ENCODE data around the gene FUT3. TPM values are rescaled to one million over a fixed set of nuclear protein-coding genes. Genes with fewer than 3 reads are reported as not detected.

FUT3 gene
- total and polyA plus RNA-seq, 2 experiments from 2014 or later = 0.45 TPM; not detected in 1

DNA sequence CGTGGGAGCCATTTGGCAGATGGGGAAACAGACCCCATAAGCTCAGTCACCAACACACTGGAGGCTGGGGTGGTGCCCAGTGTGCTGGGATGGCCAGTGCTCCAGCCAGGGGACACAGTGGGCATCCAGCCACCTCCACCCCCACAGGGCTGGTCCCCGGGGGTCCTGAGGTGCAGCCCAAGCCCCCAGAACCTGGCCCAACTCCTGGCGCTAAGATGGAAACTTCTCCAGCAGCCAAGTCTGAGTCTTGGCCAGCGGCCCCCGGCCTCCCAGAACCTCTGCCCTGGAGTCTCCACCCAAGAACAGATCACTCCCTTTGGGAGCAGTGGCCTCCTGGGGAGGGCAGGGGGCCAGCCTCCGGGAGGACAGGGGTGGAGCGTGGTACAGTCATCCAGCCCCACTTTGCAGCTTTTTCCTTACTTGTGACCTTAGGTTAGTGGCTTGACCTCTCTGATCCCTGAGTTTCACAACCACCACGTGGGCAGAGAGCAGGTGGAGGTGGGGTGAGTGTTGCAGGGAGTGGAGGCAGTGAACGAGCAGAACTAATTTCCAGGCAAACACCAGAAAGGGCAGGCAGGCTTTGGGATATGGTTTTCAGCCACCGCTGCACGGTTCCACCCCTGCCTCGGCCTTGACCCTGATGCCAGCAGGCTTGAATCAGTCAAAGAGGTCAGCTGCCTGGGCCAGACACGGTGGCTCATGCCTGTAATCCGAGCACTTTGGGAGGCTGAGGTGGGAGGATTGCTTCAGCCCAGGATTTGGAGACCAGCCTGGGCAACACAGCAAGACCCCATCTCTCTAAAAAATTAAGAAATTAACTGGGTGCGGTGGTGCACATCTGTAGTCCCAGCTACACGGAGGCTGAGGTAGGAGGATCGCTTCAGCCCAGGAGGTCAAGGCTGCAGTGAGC is 50.6 kb downstream of the FUT3 start:
- Histone ChIP-seq H3K36me3 (replicated peaks; ENCODE audit: insufficient read depth, low read depth) (no peaks in the 10 kb centered on the region), H4K20me1 (ENCODE audit: insufficient read depth, poor library complexity, severe bottlenecking) (no peaks in the 10 kb centered on the region), H3K4me1 (ENCODE audit: insufficient read depth) (peaks cover 21% of the 10 kb centered on the region), H3K79me2 (no peaks in the 10 kb centered on the region), H3K4me2 (no peak overlapping the region), H3K9me2 (replicated peaks; ENCODE audit: insufficient read depth) (no peaks in the 10 kb centered on the region), H3K4me3 (no peak overlapping the region), H2AFZ (no peak overlapping the region), H3K9me3 (ENCODE audit: low read depth) (no peaks in the 10 kb centered on the region), H3K27me3 (no peaks in the 10 kb centered on the region), H3K27ac (no peak overlapping the region)
- peak; percentile 5 for DNase-seq (ENCODE audit: low spot score)
- TF ChIP-seq EZH2 (IDR thresholded peaks at IDR 0.05; ENCODE audit: borderline replicate concordance) (no peak), EZH2phosphoT487 (IDR thresholded peaks at IDR 0.05; ENCODE audit: low read depth, severe bottlenecking, unreplicated experiment) (no peak)
- TF ChIP-seq, protein P1, sequence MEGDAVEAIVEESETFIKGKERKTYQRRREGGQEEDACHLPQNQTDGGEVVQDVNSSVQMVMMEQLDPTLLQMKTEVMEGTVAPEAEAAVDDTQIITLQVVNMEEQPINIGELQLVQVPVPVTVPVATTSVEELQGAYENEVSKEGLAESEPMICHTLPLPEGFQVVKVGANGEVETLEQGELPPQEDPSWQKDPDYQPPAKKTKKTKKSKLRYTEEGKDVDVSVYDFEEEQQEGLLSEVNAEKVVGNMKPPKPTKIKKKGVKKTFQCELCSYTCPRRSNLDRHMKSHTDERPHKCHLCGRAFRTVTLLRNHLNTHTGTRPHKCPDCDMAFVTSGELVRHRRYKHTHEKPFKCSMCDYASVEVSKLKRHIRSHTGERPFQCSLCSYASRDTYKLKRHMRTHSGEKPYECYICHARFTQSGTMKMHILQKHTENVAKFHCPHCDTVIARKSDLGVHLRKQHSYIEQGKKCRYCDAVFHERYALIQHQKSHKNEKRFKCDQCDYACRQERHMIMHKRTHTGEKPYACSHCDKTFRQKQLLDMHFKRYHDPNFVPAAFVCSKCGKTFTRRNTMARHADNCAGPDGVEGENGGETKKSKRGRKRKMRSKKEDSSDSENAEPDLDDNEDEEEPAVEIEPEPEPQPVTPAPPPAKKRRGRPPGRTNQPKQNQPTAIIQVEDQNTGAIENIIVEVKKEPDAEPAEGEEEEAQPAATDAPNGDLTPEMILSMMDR (IDR thresholded peaks at IDR 0.05; ENCODE audit: poor library complexity) = no peak
- WGBS (ENCODE audit: low lambda C conversion rate, missing lambda C conversion rate) = 79% methylated on average over 16 of the region's 17 CpGs

DNA sequence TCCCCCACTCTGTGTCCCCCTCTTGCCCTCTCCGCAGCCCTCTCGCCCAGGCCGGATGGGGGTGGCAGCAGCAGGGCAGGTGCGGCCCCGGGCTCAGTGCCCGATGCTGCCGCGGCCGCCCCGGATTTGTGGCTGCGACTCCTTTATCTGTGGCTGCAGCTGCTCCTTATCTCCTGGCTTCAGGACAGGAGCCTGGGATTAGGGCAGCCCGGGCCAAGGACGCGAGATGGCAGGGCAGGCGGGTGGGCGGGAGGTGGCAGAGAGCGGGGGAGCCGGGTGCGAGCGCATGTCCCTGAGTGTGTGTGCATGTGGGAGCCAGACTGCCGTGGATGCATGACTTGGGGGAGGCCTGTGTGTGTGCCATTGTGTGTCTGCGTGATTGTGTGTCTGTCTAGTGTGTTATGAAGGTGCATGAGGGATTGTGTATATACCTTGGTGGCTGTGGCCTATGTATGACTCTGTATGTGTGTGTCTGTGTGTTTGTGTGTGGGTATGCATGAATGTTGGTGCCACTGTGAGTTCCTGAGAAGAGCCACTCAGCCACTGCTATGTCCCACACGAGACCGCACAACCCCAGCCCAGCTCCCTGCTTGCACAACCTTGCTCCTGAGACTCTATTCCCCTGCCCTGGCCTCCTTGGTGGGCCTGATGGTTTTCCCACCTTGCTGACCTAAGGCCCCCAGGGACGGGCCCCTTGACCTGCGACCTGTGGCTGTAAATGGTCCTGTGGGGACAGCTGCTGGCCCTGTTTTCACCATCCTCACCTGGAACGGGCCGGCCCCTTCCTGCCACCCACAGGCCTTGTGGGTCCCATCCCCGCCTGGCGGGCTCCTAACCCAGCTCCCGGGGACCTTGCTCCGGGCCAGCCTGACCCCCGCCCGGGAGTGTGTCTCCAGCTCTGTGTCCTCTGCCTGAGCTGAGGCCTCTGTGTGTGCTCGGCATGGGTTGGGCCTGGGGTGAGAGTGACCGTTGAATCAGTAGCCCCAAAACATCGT is 51.7 kb downstream of the FUT3 start:
- no peaks in the 10 kb centered on the region for H3K36me3 ChIP-seq (replicated peaks; ENCODE audit: insufficient read depth, low read depth)
- no peaks in the 10 kb centered on the region for H3K9me3 ChIP-seq (ENCODE audit: low read depth)
- H3K4me3 ChIP-seq = no peak overlapping the region
- no peaks in the 10 kb centered on the region for H3K79me2 ChIP-seq
- no peaks in the 10 kb centered on the region for H3K9me2 ChIP-seq (replicated peaks; ENCODE audit: insufficient read depth)
- H3K4me2 ChIP-seq = no peak overlapping the region
- peak; percentile 18 for DNase-seq (ENCODE audit: low spot score)
- H2AFZ ChIP-seq = no peak overlapping the region
- H3K27ac ChIP-seq = no peak overlapping the region
- H3K4me1 ChIP-seq (ENCODE audit: insufficient read depth) = peaks cover 19% of the 10 kb centered on the region
- no peaks in the 10 kb centered on the region for H3K27me3 ChIP-seq
- WGBS (ENCODE audit: low lambda C conversion rate, missing lambda C conversion rate) = 62% methylated on average over 37 of the region's 37 CpGs
- H4K20me1 ChIP-seq (ENCODE audit: insufficient read depth, poor library complexity, severe bottlenecking) = no peaks in the 10 kb centered on the region
- TF ChIP-seq EZH2phosphoT487 (IDR thresholded peaks at IDR 0.05; ENCODE audit: low read depth, severe bottlenecking, unreplicated experiment) (no peak), EZH2 (IDR thresholded peaks at IDR 0.05; ENCODE audit: borderline replicate concordance) (no peak)
- TF ChIP-seq, protein P1 (IDR thresholded peaks at IDR 0.05; ENCODE audit: poor library complexity) = no peak

DNA sequence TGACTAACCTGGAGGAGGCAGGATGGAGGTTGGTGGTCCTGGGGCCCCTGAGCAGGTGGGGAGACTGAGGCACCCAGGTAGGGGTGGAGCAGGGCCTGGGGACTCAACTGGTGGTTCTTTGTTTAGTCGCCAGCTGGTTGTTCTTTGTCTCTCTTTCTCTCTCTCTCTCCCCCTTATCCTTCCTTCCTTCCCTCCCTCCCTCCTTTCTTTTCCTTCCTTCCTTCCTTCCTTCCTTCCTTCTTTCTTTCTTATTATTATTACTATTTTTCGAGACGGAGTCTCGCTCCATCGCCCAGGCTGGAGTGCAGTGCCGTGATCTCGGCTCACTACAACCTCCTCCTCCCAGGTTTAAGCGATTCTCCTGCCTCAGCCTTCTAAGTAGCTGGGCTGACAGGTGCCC is 53.0 kb downstream of the FUT3 start:
- no peak overlapping the region for H3K4me2 ChIP-seq
- TF ChIP-seq EZH2 (IDR thresholded peaks at IDR 0.05; ENCODE audit: borderline replicate concordance) (no peak), EZH2phosphoT487 (IDR thresholded peaks at IDR 0.05; ENCODE audit: low read depth, severe bottlenecking, unreplicated experiment) (no peak)
- TF ChIP-seq, protein P1 (IDR thresholded peaks at IDR 0.05; ENCODE audit: poor library complexity) = no peak
- no peak overlapping the region for H3K27ac ChIP-seq
- H3K36me3 ChIP-seq (replicated peaks; ENCODE audit: insufficient read depth, low read depth) = no peaks in the 10 kb centered on the region
- no peaks in the 10 kb centered on the region for H3K79me2 ChIP-seq
- H4K20me1 ChIP-seq (ENCODE audit: insufficient read depth, poor library complexity, severe bottlenecking) = no peaks in the 10 kb centered on the region
- H3K9me2 ChIP-seq (replicated peaks; ENCODE audit: insufficient read depth) = no peaks in the 10 kb centered on the region
- DNase-seq (ENCODE audit: low spot score) = no peak
- H3K27me3 ChIP-seq = no peaks in the 10 kb centered on the region
- no peak overlapping the region for H2AFZ ChIP-seq
- no peaks in the 10 kb centered on the region for H3K9me3 ChIP-seq (ENCODE audit: low read depth)
- WGBS (ENCODE audit: low lambda C conversion rate, missing lambda C conversion rate) = 90% methylated on average over 8 of the region's 8 CpGs
- peaks cover 9% of the 10 kb centered on the region for H3K4me1 ChIP-seq (ENCODE audit: insufficient read depth)
- no peak overlapping the region for H3K4me3 ChIP-seq
